Measurements from ENCODE around the gene CALHM6.

Gene CALHM6

GRCh38 chr6:116447052-116447451 lies 14.1 kb upstream of the CALHM6 start:
- no peak for FAIRE-seq

- FAIRE-seq, result no peak
Observed at GRCh38 chr6:116447496-116448011, 13.6 kb upstream of the CALHM6 start.

- FAIRE-seq, result no peak
Observed at GRCh38 chr6:116449565-116449964, 11.6 kb upstream of the CALHM6 start.

- no peak for FAIRE-seq
Observed at GRCh38 chr6:116450185-116450710, 10.9 kb upstream of the CALHM6 start.

GRCh38 chr6:116450769-116451740 lies 10.1 kb upstream of the CALHM6 start:
- FAIRE-seq, result no peak

- FAIRE-seq, result no peak
Observed at GRCh38 chr6:116451916-116452315, 9.3 kb upstream of the CALHM6 start.

GRCh38 chr6:116452531-116452930 lies 8.6 kb upstream of the CALHM6 start:
- no peak for FAIRE-seq

GRCh38 chr6:116456106-116456505 lies 5.1 kb upstream of the CALHM6 start:
- FAIRE-seq, result no peak

GRCh38 chr6:116456927-116457326 lies 4.2 kb upstream of the CALHM6 start:
- FAIRE-seq, result no peak

GRCh38 chr6:116458264-116458663 lies 2.9 kb upstream of the CALHM6 start:
- FAIRE-seq, result no peak

- FAIRE-seq, result no peak
Observed at GRCh38 chr6:116459927-116460326, 1.2 kb upstream of the CALHM6 start.

GRCh38 chr6:116461932-116462885 lies 1.0 kb downstream of the CALHM6 start:
- FAIRE-seq, result no peak

GRCh38 chr6:116463301-116463700 lies 2.1 kb downstream of the CALHM6 start:
- no peak for FAIRE-seq

- FAIRE-seq, result no peak
Observed at GRCh38 chr6:116465246-116465645, 4.1 kb downstream of the CALHM6 start.

GRCh38 chr6:116467096-116467495 lies 5.9 kb downstream of the CALHM6 start:
- no peak for FAIRE-seq

- FAIRE-seq, result no peak
Observed at GRCh38 chr6:116467514-116467913, 6.3 kb downstream of the CALHM6 start.

GRCh38 chr6:116468293-116468692 lies 7.1 kb downstream of the CALHM6 start:
- no peak for FAIRE-seq

- no peak for FAIRE-seq
Observed at GRCh38 chr6:116471531-116471930, 10.4 kb downstream of the CALHM6 start.

- no peak for FAIRE-seq
Observed at GRCh38 chr6:116472706-116473105, 11.5 kb downstream of the CALHM6 start.

GRCh38 chr6:116475141-116475540 lies 14.0 kb downstream of the CALHM6 start:
- no peak for FAIRE-seq

- no peak for FAIRE-seq
Observed at GRCh38 chr6:116476002-116476678, 15.0 kb downstream of the CALHM6 start.

GRCh38 chr6:116482780-116483179 lies 21.6 kb downstream of the CALHM6 start:
- no peak for FAIRE-seq
